ENCODE data around the gene MX1.

MX1 gene

GRCh38 chr21:41453198-41453597 is 27.2 kb downstream of the MX1 start:
- Histone ChIP-seq H3K9me3 (ENCODE audit: control insufficient read depth in 1 of 2, low read length in 2 of 2) (no peaks in the 10 kb centered on the region), H3K36me3 (ENCODE audit: control insufficient read depth in 1 of 2, insufficient read depth in 2 of 2, low read length in 2 of 2) (peaks cover 19 to 62% of the 10 kb centered on the region in 2 donors), H3K27ac (ENCODE audit: low read depth, low read length) (no peak overlapping the region), H3K27me3 (ENCODE audit: control insufficient read depth in 1 of 2, insufficient read depth in 2 of 2, low read length in 2 of 2) (no peaks in the 10 kb centered on the region), H3K4me3 (ENCODE audit: low read depth in 1 of 2, low read length in 2 of 2) (no peak overlapping the region), H3K4me1 (ENCODE audit: control insufficient read depth in 1 of 2, insufficient read depth in 2 of 2, low read length in 2 of 2) (no peaks in the 10 kb centered on the region), H3K9ac (ENCODE audit: low read depth in 1 of 2, low read length in 2 of 2) (no peak overlapping the region)

DNA sequence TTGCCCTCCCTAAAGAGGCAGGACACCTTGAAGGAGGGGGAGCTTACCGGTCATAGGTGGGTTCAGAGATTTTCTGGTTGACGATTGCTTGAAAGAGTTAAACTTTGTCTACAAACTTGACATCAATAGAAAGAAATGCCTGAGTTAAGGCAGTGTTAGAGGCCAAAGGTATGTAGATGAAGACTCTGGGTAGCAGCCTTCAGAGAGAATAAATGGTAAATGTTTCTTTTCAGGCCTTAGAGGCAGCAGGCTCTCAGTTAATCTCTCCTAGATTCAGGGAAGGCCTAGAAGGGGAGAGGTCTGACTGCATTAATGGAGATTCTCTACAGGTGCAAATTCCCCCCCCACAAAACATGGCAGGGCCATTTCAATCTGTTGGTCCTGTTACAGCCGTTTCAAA is 27.7 kb downstream of the MX1 start:
- Histone ChIP-seq H3K9me3 (ENCODE audit: control insufficient read depth in 1 of 2, low read length in 2 of 2) (no peaks in the 10 kb centered on the region), H3K27me3 (ENCODE audit: control insufficient read depth in 1 of 2, insufficient read depth in 2 of 2, low read length in 2 of 2) (no peaks in the 10 kb centered on the region), H3K4me3 (ENCODE audit: low read depth in 1 of 2, low read length in 2 of 2) (no peak overlapping the region), H3K36me3 (ENCODE audit: control insufficient read depth in 1 of 2, insufficient read depth in 2 of 2, low read length in 2 of 2) (peaks cover 23 to 68% of the 10 kb centered on the region in 2 donors), H3K4me1 (ENCODE audit: control insufficient read depth in 1 of 2, insufficient read depth in 2 of 2, low read length in 2 of 2) (no peaks in the 10 kb centered on the region), H3K9ac (ENCODE audit: low read depth in 1 of 2, low read length in 2 of 2) (no peak overlapping the region), H3K27ac (ENCODE audit: low read depth, low read length) (no peak overlapping the region)

GRCh38 chr21:41458121-41458520 is 32.1 kb downstream of the MX1 start:
- Histone ChIP-seq H3K36me3 (ENCODE audit: control insufficient read depth in 1 of 2, insufficient read depth in 2 of 2, low read length in 2 of 2) (peaks cover 19 to 45% of the 10 kb centered on the region in 2 donors), H3K4me1 (ENCODE audit: control insufficient read depth in 1 of 2, insufficient read depth in 2 of 2, low read length in 2 of 2) (no peaks in the 10 kb centered on the region), H3K27me3 (ENCODE audit: control insufficient read depth in 1 of 2, insufficient read depth in 2 of 2, low read length in 2 of 2) (no peaks in the 10 kb centered on the region), H3K27ac (ENCODE audit: low read depth, low read length) (no peak overlapping the region), H3K9ac (ENCODE audit: low read depth in 1 of 2, low read length in 2 of 2) (no peak overlapping the region), H3K9me3 (ENCODE audit: control insufficient read depth in 1 of 2, low read length in 2 of 2) (no peaks in the 10 kb centered on the region), H3K4me3 (ENCODE audit: low read depth in 1 of 2, low read length in 2 of 2) (no peak overlapping the region)

DNA sequence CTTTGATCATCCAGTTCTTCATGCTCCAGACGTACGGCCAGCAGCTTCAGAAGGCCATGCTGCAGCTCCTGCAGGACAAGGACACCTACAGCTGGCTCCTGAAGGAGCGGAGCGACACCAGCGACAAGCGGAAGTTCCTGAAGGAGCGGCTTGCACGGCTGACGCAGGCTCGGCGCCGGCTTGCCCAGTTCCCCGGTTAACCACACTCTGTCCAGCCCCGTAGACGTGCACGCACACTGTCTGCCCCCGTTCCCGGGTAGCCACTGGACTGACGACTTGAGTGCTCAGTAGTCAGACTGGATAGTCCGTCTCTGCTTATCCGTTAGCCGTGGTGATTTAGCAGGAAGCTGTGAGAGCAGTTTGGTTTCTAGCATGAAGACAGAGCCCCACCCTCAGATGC is 32.5 kb downstream of the MX1 start:
- Histone ChIP-seq H3K36me3 (ENCODE audit: control insufficient read depth in 1 of 2, insufficient read depth in 2 of 2, low read length in 2 of 2) (peaks cover 19 to 45% of the 10 kb centered on the region in 2 donors), H3K4me3 (ENCODE audit: low read depth in 1 of 2, low read length in 2 of 2) (no peak overlapping the region)

GRCh38 chr21:41459884-41460534 is 34.0 kb downstream of the MX1 start:
- Histone ChIP-seq H3K9ac (ENCODE audit: low read depth in 1 of 2, low read length in 2 of 2) (no peak overlapping the region), H3K36me3 (ENCODE audit: control insufficient read depth in 1 of 2, insufficient read depth in 2 of 2, low read length in 2 of 2) (peaks cover 24 to 49% of the 10 kb centered on the region in 2 donors), H3K27me3 (ENCODE audit: control insufficient read depth in 1 of 2, insufficient read depth in 2 of 2, low read length in 2 of 2) (no peaks in the 10 kb centered on the region), H3K4me3 (ENCODE audit: low read depth in 1 of 2, low read length in 2 of 2) (no peak overlapping the region), H3K27ac (ENCODE audit: low read depth, low read length) (no peak overlapping the region), H3K9me3 (ENCODE audit: control insufficient read depth in 1 of 2, low read length in 2 of 2) (no peaks in the 10 kb centered on the region), H3K4me1 (ENCODE audit: control insufficient read depth in 1 of 2, insufficient read depth in 2 of 2, low read length in 2 of 2) (no peaks in the 10 kb centered on the region)

More for the DNA sequence above, 32.5 kb downstream of the MX1 start:
- Histone ChIP-seq H3K27ac (ENCODE audit: low read depth, low read length) (no peak overlapping the region), H3K9ac (ENCODE audit: low read depth in 1 of 2, low read length in 2 of 2) (no peak overlapping the region), H3K4me1 (ENCODE audit: control insufficient read depth in 1 of 2, insufficient read depth in 2 of 2, low read length in 2 of 2) (no peaks in the 10 kb centered on the region), H3K9me3 (ENCODE audit: control insufficient read depth in 1 of 2, low read length in 2 of 2) (no peaks in the 10 kb centered on the region), H3K27me3 (ENCODE audit: control insufficient read depth in 1 of 2, insufficient read depth in 2 of 2, low read length in 2 of 2) (no peaks in the 10 kb centered on the region)

DNA sequence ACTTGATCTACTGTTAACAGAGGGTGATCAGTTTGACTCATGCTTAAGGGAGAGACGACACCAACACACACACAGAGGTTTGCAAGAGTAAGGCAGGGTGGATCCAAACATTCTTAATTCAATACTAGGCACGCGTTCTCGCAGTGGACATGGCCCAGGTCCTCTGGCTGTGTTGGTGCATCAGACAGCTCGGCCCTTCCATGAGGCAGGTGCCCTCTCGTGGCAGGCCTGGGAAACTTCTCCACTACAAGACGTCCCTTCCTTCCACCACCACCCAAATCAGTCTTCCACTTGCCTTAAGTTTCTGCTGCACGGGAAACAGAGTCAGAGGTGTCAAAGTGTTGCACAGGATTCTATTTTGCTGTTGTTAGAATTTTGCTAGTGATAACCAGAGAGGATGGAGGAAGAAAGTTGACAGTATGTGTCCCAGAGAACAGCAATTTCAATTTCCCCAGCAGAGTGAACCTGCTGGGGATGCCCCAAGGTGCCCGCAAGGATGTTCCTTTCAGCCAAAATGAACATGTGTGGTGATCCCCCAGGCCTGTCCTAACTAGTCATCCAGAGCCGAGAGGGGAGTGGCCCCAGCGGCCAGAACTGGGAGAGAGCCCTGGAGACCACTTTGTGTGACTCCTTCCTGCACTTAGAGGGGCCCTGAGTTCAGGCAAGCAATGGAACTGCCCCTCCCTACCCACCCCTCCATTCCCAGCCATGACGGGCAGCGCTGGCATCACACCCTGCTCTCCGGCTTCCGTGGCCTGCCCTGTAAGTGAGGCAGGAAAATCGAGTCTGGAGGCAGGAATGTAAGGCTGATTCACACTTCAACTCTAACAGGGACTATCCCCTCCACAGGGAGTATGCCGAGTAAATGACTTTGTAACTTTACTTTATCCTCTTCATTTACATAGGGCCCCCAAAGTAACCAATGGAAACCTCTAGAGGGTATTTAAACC is 34.8 kb downstream of the MX1 start:
- Histone ChIP-seq H3K4me3 (ENCODE audit: low read depth in 1 of 2, low read length in 2 of 2) (no peak overlapping the region), H3K4me1 (ENCODE audit: control insufficient read depth in 1 of 2, insufficient read depth in 2 of 2, low read length in 2 of 2) (no peaks in the 10 kb centered on the region), H3K27ac (ENCODE audit: low read depth, low read length) (no peak overlapping the region)

DNA sequence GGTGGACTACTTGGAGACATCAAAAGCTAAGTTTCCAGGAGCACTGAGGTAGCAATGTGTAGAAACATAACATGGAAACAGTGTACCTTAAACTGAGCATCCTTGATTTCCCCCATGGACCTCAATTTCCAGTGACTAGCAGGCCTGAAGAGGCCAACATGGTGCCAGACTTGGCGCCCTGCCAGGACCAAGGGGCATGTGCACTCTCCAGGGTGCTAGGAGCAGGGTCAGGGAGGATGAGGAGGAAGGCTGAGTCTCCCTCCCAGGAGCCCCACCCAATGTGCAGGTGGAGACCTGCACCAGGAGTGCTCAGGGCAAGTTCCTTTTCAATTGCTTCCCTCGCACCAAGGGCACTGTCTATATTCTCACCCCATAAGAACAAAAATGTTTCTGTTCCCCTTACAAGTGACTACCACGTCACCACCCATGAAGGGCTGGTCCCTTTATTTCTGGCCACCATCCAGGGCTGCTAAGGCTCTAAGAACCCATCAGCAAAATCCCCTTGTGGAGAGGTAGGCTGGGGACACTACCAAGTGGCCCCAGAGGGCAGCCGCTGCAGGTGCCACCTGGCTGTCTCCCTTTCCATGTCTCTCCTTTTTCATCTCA is 39.2 kb downstream of the MX1 start:
- no peak overlapping the region for H3K27ac ChIP-seq (ENCODE audit: low read depth, low read length)
- peaks cover 45 to 69% of the 10 kb centered on the region in 2 donors for H3K36me3 ChIP-seq (ENCODE audit: control insufficient read depth in 1 of 2, insufficient read depth in 2 of 2, low read length in 2 of 2)
- peaks cover 0 to 6% of the 10 kb centered on the region in 2 donors for H3K4me1 ChIP-seq (ENCODE audit: control insufficient read depth in 1 of 2, insufficient read depth in 2 of 2, low read length in 2 of 2)
- H3K9me3 ChIP-seq (ENCODE audit: control insufficient read depth in 1 of 2, low read length in 2 of 2), result no peaks in the 10 kb centered on the region
- H3K4me3 ChIP-seq (ENCODE audit: low read depth in 1 of 2, low read length in 2 of 2), result no peak overlapping the region
- H3K9ac ChIP-seq (ENCODE audit: low read depth in 1 of 2, low read length in 2 of 2), result no peak overlapping the region
- no peaks in the 10 kb centered on the region for H3K27me3 ChIP-seq (ENCODE audit: control insufficient read depth in 1 of 2, insufficient read depth in 2 of 2, low read length in 2 of 2)

More for the DNA sequence above, 34.8 kb downstream of the MX1 start:
- Histone ChIP-seq H3K27me3 (ENCODE audit: control insufficient read depth in 1 of 2, insufficient read depth in 2 of 2, low read length in 2 of 2) (no peaks in the 10 kb centered on the region), H3K9ac (ENCODE audit: low read depth in 1 of 2, low read length in 2 of 2) (no peak overlapping the region), H3K9me3 (ENCODE audit: control insufficient read depth in 1 of 2, low read length in 2 of 2) (no peaks in the 10 kb centered on the region), H3K36me3 (ENCODE audit: control insufficient read depth in 1 of 2, insufficient read depth in 2 of 2, low read length in 2 of 2) (peaks cover 26 to 49% of the 10 kb centered on the region in 2 donors)

GRCh38 chr21:41466024-41466820 is 40.2 kb downstream of the MX1 start:
- Histone ChIP-seq H3K4me1 (ENCODE audit: control insufficient read depth in 1 of 2, insufficient read depth in 2 of 2, low read length in 2 of 2) (peaks cover 0 to 6% of the 10 kb centered on the region in 2 donors), H3K9ac (ENCODE audit: low read depth in 1 of 2, low read length in 2 of 2) (no peak overlapping the region), H3K27ac (ENCODE audit: low read depth, low read length) (no peak overlapping the region), H3K9me3 (ENCODE audit: control insufficient read depth in 1 of 2, low read length in 2 of 2) (no peaks in the 10 kb centered on the region), H3K4me3 (ENCODE audit: low read depth in 1 of 2, low read length in 2 of 2) (no peak overlapping the region), H3K27me3 (ENCODE audit: control insufficient read depth in 1 of 2, insufficient read depth in 2 of 2, low read length in 2 of 2) (peaks cover 0 to 1% of the 10 kb centered on the region in 2 donors), H3K36me3 (ENCODE audit: control insufficient read depth in 1 of 2, insufficient read depth in 2 of 2, low read length in 2 of 2) (peaks cover 53 to 79% of the 10 kb centered on the region in 2 donors)

DNA sequence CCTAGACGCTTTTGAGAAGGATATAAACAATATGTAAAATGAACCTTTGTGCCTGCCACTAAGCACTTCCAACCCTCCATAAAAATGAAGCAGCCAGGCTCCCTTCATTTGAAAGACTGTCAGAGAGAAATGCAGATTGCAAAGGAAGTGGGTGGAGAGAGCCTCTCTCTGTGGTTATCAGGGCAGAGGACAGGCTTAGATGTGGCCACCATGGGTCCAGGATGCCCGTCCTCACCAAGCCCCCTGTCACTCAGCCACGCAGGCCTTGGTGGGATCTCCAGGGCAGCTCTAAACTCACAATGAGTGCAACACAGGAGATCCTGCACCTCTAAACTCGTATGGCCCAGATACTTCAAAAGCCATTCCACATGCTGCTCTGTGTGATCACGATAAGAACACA is 44.0 kb downstream of the MX1 start:
- peaks cover 0 to 6% of the 10 kb centered on the region in 2 donors for H3K4me1 ChIP-seq (ENCODE audit: control insufficient read depth in 1 of 2, insufficient read depth in 2 of 2, low read length in 2 of 2)
- H3K4me3 ChIP-seq (ENCODE audit: low read depth in 1 of 2, low read length in 2 of 2), result no peak overlapping the region
- peaks cover 0 to 6% of the 10 kb centered on the region in 2 donors for H3K27me3 ChIP-seq (ENCODE audit: control insufficient read depth in 1 of 2, insufficient read depth in 2 of 2, low read length in 2 of 2)
- no peak overlapping the region for H3K9ac ChIP-seq (ENCODE audit: low read depth in 1 of 2, low read length in 2 of 2)
- no peak overlapping the region for H3K27ac ChIP-seq (ENCODE audit: low read depth, low read length)
- H3K9me3 ChIP-seq (ENCODE audit: control insufficient read depth in 1 of 2, low read length in 2 of 2), result no peaks in the 10 kb centered on the region
- H3K36me3 ChIP-seq (ENCODE audit: control insufficient read depth in 1 of 2, insufficient read depth in 2 of 2, low read length in 2 of 2), result peaks cover 62 to 85% of the 10 kb centered on the region in 2 donors

Data from duodenal mucosa (tissue), 2 donors.